NCI-H2196 treated with DMSO at 0.1 percent for 48 hours (cell line): ENCODE data around the gene MX2.

ENCODE experiments used
- DNase-seq: peaks from one replicate; lab custom pipeline; 2025; ENCODE audit not compliant: unreplicated experiment; lab: John Stamatoyannopoulos, UW

The MX2 gene

DNA sequence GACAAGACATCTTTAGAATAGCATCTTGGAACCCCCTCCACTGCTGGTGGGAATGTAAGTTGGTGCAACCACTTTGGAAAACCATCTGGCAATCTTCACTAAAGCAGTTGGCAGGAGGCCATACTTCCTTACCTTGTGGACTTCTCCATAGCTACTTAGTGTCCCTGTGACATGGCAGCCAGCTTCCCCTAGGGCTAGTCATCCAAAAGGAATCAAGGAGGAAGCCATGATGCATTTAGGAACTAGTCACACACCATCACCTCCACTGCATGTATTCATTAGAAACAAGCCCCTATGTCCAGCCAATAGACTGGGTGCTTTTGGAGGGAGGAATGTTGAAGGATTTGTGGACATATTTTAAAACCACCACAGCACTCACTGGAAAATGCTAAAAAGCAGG, 19.9 kb downstream of the MX2 start:
- no peak for DNase-seq

GRCh38 chr21:41387042-41387819, 25.4 kb downstream of the MX2 start:
- no peak for DNase-seq

DNA sequence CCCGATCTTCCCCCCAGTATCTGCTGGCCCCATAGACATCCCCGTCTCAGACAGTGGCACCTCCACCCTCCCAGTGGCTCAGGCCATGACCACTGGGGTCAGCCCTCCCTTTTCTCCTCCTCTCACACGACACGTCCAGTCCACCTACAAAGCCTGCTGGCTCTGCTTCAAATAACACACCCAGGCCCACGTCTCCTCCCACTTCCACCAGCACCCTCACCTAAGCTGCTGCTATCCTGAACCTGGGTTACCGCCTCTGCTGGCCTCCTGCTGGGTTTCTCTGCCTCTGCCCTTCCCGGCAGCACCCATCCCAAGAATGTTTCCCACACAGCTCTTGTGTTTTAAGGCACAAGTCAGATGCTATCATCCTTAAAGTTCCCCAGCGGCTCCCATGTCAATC, 26.0 kb downstream of the MX2 start:
- no peak for DNase-seq

GRCh38 chr21:41388259-41388658, 26.4 kb downstream of the MX2 start:
- DNase-seq: no peak

- no peak for DNase-seq
These were observed 28.3 kb downstream of the MX2 start for GRCh38 chr21:41390043-41390639.

DNA sequence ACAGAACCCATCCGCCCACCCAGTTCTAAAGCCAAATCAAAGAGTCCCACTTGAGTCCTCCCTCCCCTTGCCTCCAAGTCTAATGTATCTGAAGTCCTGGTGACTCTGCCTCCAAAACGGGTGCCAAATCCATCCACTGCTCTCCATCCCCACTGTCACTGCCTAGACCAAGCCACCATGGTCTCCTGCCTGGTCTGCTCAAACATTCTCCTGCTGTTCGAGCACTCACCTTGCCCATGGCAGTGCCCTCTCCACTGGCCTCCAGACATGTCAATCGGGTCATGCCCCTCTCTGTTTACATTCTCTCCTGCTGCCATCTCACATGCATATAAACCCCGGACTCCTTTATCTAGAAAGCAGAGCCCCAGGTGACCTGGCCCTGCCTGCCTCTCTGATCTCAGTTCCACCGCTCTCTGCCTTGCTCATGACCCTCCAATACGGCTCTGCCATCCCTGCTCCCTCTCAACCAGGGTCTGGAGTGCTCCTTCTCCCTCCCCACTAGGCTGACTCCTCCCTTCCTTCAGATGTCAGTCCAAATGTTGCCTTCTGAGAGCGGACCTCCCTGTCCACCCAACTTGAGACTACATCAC, 32.1 kb downstream of the MX2 start:
- DNase-seq: no peak

- DNase-seq: no peak
These were observed 34.8 kb downstream of the MX2 start for GRCh38 chr21:41396558-41397075.

DNA sequence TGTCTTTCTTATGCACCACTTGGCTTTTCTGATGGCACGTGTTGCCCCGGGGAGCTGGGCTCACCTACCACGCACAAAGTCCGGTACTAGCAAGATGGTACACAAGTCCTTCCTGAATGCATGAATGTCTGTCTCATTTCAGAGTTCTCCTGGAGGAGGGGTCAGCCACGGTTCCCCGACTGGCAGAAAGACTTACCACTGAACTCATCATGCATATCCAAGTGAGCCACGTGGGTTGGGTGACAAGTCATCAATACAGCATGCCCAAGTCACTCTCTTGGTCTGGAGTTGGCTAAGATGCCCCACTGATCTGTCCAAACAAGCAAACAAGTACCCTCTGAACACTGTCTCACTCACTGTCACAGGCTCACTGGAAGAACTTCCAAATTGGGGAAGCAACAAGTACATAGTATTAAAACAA, 35.7 kb downstream of the MX2 start:
- no peak for DNase-seq

DNA sequence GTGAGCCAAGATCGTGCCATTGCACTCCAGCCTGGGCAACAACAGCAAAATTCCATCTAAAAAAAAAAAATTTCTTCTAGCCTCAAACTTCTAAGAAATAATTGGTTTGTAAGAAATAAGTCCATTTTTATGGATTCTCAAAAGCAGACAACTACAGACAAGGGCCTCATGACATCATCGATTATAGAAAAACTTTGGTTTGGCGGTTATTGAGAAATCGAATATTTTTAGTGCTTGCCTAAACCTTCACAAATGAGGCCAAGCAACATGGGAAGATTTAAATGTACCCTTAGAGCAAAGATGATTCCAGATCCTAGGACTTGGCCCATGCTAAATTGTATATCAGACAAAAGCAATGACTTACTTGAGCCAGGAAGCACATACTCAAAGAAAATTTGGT, 36.4 kb downstream of the MX2 start:
- DNase-seq: no peak

- DNase-seq: no peak
These were observed 37.0 kb downstream of the MX2 start for GRCh38 chr21:41398831-41399230.

GRCh38 chr21:41399246-41399800, 37.5 kb downstream of the MX2 start:
- no peak for DNase-seq

- no peak for DNase-seq
These were observed 40.4 kb downstream of the MX2 start for GRCh38 chr21:41402231-41402630.

GRCh38 chr21:41402796-41403195, 41.0 kb downstream of the MX2 start:
- DNase-seq: no peak

GRCh38 chr21:41403331-41403730, 41.5 kb downstream of the MX2 start:
- DNase-seq: no peak

DNA sequence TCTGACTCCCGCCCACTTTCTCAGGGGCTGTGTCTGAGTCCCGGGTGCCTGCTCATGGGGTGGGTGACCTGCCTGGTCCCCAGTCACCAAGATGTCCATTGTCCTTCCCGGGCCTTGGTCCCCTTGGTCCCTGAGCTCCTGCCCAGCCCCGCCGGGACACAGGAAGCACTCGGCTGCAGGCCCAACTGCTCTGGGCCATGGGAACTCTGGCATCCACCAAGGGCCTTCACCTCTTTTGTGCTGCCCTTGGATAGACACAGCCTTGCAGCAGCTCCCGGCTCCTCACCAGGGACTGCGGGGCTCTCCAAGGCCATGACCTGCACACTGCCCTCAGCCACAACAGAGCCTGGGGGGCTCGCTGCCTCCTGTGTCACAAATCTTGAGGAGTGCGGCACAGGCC, 42.1 kb downstream of the MX2 start:
- no peak for DNase-seq

DNA sequence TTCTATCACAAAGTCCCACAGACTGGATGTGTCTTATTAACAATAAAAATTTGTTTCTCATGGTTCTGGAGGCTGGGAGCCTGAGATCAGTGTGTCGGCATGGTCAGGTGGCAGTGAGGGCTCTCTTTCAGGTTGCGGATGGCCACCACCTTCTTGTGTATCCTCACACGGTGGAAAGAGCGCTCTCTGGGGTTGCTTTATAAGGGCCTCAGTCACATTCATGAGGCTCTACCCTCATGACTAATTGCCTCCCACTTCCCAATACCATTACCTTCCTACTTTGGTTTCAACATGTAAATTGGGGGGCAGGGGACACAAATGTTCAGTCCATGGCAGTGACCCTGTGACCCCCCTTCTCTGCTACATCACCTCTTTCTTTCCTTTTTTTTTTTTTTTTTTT, 43.5 kb downstream of the MX2 start:
- no peak for DNase-seq

- no peak for DNase-seq
These were observed 44.5 kb downstream of the MX2 start for GRCh38 chr21:41406340-41406739.

DNA sequence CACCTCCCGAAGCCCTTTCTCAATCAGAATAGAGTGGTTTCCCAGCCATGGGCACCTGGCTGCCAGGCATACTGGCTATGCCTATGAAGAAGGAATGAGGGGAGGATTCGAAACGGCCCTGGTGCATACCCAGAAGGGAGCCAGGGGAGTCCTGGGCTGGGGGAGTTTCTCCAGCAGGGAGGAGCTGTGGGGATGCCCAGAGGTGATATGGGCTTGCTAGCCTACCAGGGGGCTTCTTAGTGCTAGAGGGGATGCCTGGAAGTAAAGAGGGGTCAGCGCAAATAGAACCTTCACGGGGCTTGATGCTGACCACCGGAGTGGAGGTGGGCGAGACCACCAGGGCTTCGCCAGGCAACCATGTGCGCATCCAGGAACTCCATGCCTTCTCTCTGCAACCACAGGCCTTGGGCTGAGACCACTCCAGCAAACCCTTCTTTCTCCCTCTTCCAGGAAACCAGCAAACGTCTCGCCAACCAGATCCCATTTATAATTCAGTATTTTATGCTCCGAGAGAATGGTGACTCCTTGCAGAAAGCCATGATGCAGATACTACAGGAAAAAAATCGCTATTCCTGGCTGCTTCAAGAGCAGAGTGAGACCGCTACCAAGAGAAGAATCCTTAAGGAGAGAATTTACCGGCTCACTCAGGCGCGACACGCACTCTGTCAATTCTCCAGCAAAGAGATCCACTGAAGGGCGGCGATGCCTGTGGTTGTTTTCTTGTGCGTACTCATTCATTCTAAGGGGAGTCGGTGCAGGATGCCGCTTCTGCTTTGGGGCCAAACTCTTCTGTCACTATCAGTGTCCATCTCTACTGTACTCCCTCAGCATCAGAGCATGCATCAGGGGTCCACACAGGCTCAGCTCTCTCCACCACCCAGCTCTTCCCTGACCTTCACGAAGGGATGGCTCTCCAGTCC, 46.0 kb downstream of the MX2 start:
- no peak for DNase-seq

- DNase-seq: no peak
These were observed 48.5 kb downstream of the MX2 start for GRCh38 chr21:41410361-41410760.

DNA sequence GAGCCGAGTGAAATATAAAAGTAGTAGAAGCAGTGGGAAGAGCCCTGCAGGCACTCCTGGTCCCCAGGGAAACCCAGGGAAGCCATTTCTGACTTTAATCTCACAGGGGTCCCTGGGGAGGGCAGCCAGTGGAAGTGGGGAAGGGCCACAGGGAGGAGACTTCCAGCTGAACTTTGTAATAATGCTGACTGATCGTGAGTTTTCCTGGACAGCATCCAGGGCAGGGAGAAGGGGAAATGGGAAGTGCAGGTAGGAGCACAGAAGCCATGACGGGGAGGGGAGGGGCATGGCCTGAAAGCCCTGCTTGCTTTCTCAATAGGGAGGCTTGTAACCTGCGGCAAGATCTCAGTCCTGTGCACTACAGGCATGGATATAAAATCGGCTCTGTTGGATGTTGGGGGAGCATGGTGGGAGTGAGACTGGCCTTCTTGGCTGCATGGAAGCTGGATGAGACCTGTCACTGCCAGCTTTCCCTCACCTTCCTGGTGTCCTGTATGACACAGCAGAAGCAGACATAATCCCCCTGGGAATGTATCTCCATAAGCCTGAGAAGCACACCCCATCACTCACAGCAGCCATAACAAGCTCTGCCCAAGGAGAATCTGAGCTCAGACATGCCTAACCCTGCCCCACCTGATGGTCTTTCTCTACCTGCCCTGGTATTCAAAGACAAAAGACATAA, 49.1 kb downstream of the MX2 start:
- DNase-seq: no peak
